Activated naive CD8-positive, alpha-beta T cell treated with anti-CD3 and anti-CD28 coated beads for 36 hours (primary cell): ENCODE measurements around the gene KRTAP5-3. TPM values are rescaled to one million over a fixed set of nuclear protein-coding genes. Genes with fewer than 3 reads are reported as not detected.
A peak's percentile ranks its signal among the peaks of the same experiment; 100 is the strongest.
"Not testable (repeated sequence)": the region's sequence is repeated elsewhere in the genome, so short reads cannot be mapped to it uniquely, and the experiment has no call there.

Experiments
- DNase-seq: peaks from one replicate; pipeline ENCODE4 v3.0.0; 2021
- H3K27ac Mint-ChIP-seq: one replicate; pipeline ENCODE4 v1.8.0; 2022; ENCODE audit warnings: mild to moderate bottlenecking, moderate library complexity, mixed read lengths
- H3K27me3 Mint-ChIP-seq: one replicate; pipeline ENCODE4 v1.8.0; 2022; ENCODE audit warnings: mild to moderate bottlenecking, mixed read lengths
- H3K36me3 Mint-ChIP-seq: one replicate; pipeline ENCODE4 v1.8.0; 2021; ENCODE audit warnings: mild to moderate bottlenecking, mixed read lengths
- H3K4me1 Mint-ChIP-seq: one replicate; pipeline ENCODE4 v1.8.0; 2021; ENCODE audit warnings: mixed read lengths
- H3K4me3 Mint-ChIP-seq: one replicate; pipeline ENCODE4 v1.8.0; 2022; ENCODE audit warnings: mild to moderate bottlenecking, moderate library complexity, mixed read lengths
- H3K9me3 Mint-ChIP-seq: one replicate; pipeline ENCODE4 v1.8.0; 2022; ENCODE audit warnings: mixed read lengths
- total RNA-seq, 2 experiments: library from RNA; stranded (reverse); gene quantifications; one replicate each; pipeline ENCODE4 v1.2.3, GENCODE V29; 2021

Gene KRTAP5-3
- total RNA-seq, 2 experiments from 2014 or later = not detected

- peaks cover 18% of the 10 kb centered on the region for H3K27me3 Mint-ChIP-seq
- not testable (repeated sequence) for H3K4me3 Mint-ChIP-seq, H3K9me3 Mint-ChIP-seq, H3K27ac Mint-ChIP-seq, H3K36me3 Mint-ChIP-seq, H3K4me1 Mint-ChIP-seq, DNase-seq
Observed at GRCh38 chr11:1605923-1606322, 2.3 kb downstream of the KRTAP5-3 start.

- no peaks in the 10 kb centered on the region for H3K36me3 Mint-ChIP-seq
- H3K9me3 Mint-ChIP-seq = no peaks in the 10 kb centered on the region
- no peak overlapping the region for H3K4me3 Mint-ChIP-seq
- peaks cover 19% of the 10 kb centered on the region for H3K27me3 Mint-ChIP-seq
- H3K4me1 Mint-ChIP-seq = no peaks in the 10 kb centered on the region
- DNase-seq = no peak
- no peak overlapping the region for H3K27ac Mint-ChIP-seq
Observed at GRCh38 chr11:1604711-1605110, 3.6 kb downstream of the KRTAP5-3 start.

DNA sequence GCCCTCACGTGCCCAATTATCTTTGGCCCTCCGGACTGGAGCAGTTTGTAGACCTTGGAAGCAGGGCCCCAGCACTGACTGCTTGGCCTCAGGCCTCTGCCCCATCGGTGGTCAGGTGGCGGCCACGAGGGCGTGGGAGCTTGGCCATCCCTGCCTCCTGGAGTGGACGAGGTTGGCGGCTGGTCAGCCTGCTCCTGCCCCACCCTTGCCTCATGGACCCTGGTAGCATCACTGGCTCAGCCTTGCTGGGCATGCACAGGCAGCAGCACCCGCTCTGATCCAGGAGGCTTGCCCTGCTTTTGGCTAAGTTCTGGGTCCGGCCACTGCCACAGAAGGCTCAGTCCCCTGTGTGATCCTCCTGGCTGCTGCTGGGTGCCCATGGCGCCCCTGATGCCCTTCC lies 4.1 kb downstream of the KRTAP5-3 start:
- H3K4me3 Mint-ChIP-seq = no peak overlapping the region
- no peaks in the 10 kb centered on the region for H3K36me3 Mint-ChIP-seq
- H3K27ac Mint-ChIP-seq = no peak overlapping the region
- H3K4me1 Mint-ChIP-seq = no peaks in the 10 kb centered on the region
- peaks cover 24% of the 10 kb centered on the region for H3K27me3 Mint-ChIP-seq
- H3K9me3 Mint-ChIP-seq = no peaks in the 10 kb centered on the region
- no peak for DNase-seq

DNA sequence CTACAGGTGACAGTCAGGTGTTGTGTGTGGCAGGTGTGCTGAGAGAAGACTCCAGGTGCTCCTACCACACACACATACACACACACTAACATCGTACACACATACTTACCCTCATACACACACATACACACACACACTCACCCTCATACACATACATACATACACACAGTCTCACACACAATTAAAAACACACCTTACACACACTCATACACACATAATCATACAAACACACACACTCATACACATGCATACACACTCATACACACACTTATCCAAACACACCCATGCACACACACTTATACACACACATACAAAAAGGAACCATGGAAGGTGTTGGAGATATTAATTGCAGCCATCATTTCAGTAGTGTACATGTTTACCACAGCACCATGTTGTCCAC lies 4.6 kb downstream of the KRTAP5-3 start:
- Mint-ChIP-seq H3K27ac (no peak overlapping the region), H3K4me3 (no peak overlapping the region), H3K9me3 (no peaks in the 10 kb centered on the region), H3K36me3 (no peaks in the 10 kb centered on the region), H3K27me3 (peaks cover 29% of the 10 kb centered on the region), H3K4me1 (no peaks in the 10 kb centered on the region)
- DNase-seq = no peak

DNA sequence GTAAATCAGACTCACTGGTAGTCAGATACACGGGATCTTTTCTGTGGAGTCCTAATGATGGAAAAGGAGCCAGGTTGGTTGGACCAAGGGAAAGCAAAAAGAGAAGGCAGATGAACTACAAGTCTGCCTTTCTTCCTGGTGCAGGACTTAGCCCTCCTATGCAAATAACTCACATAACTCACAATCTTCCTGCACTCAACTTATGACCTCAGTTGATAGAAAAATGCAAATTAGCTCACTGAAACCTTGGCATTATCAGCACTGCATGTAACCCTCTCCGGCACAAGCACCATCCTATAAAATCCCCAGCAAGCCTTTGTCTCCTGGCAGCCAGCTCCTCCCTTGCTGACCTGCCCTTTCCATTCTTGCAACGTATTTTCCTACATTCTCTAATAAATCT lies 6.6 kb downstream of the KRTAP5-3 start:
- H3K4me1 Mint-ChIP-seq, H3K27ac Mint-ChIP-seq: not testable (repeated sequence)
- peaks cover 31% of the 10 kb centered on the region for H3K27me3 Mint-ChIP-seq

GRCh38 chr11:1600626-1601025 lies 7.6 kb downstream of the KRTAP5-3 start:
- peaks cover under 1% of the 10 kb centered on the region for H3K4me1 Mint-ChIP-seq
- no peaks in the 10 kb centered on the region for H3K36me3 Mint-ChIP-seq
- DNase-seq = no peak
- H3K27me3 Mint-ChIP-seq = peaks cover 39% of the 10 kb centered on the region
- no peaks in the 10 kb centered on the region for H3K9me3 Mint-ChIP-seq
- no peak overlapping the region for H3K4me3 Mint-ChIP-seq
- H3K27ac Mint-ChIP-seq = no peak overlapping the region

More for the DNA sequence above, 6.6 kb downstream of the KRTAP5-3 start:
- H3K36me3 Mint-ChIP-seq, H3K9me3 Mint-ChIP-seq, H3K4me3 Mint-ChIP-seq, DNase-seq: not testable (repeated sequence)

GRCh38 chr11:1598816-1599215 lies 9.4 kb downstream of the KRTAP5-3 start:
- Mint-ChIP-seq H3K27ac (no peak overlapping the region), H3K27me3 (peaks cover 54% of the 10 kb centered on the region)

DNA sequence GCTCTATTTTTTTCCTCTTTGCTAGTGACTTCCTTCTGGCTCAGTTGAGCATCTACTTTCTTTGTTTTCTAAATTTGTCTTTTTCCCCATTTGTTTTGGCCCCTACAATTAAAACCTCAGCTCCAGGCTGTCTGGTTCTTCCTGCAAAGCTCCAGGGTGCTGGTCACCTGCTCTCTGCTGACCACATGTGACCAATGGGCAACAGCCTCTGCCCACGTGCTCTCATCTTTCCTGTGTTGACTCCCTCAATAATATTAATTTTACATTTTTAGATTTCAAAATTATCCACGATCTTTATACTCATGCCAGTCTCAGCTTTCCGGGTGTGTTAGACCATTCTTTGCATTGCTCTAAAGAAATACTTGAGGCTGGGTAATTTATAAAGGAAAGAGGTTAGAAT lies 9.9 kb downstream of the KRTAP5-3 start:
- H3K27me3 Mint-ChIP-seq = peaks cover 58% of the 10 kb centered on the region
- H3K36me3 Mint-ChIP-seq, H3K4me3 Mint-ChIP-seq, DNase-seq, H3K27ac Mint-ChIP-seq, H3K9me3 Mint-ChIP-seq, H3K4me1 Mint-ChIP-seq: not testable (repeated sequence)

More at GRCh38 chr11:1598816-1599215, 9.4 kb downstream of the KRTAP5-3 start:
- Mint-ChIP-seq H3K4me3 (no peak overlapping the region), H3K36me3 (no peaks in the 10 kb centered on the region), H3K4me1 (peaks cover 4% of the 10 kb centered on the region), H3K9me3 (no peaks in the 10 kb centered on the region)
- no peak for DNase-seq

- Mint-ChIP-seq H3K27me3 (peaks cover 62% of the 10 kb centered on the region), H3K27ac (no peak within 1 kb of the TSS), H3K36me3 (no peaks in the 10 kb centered on the region), H3K4me1 (peaks cover 4% of the 10 kb centered on the region), H3K4me3 (no peak within 1 kb of the TSS), H3K9me3 (no peaks in the 10 kb centered on the region)
- DNase-seq = no peak
Observed at GRCh38 chr11:1597994-1598380, 10.3 kb downstream of the KRTAP5-3 start, which contains the start of gene KRTAP5-2. Gene KRTAP5-2, minus strand, starts transcription at chr11:1598294. Its CDS starts 44 bp downstream, at chr11:1598250.

GRCh38 chr11:1597331-1597993 lies 10.8 kb downstream of the KRTAP5-3 start:
- DNase-seq = no peak
- Mint-ChIP-seq H3K4me1 (peaks cover 4% of the 10 kb centered on the region), H3K27me3 (peaks cover 64% of the 10 kb centered on the region), H3K36me3 (no peaks in the 10 kb centered on the region), H3K27ac (no peak overlapping the region), H3K4me3 (no peak overlapping the region), H3K9me3 (no peaks in the 10 kb centered on the region)

DNA sequence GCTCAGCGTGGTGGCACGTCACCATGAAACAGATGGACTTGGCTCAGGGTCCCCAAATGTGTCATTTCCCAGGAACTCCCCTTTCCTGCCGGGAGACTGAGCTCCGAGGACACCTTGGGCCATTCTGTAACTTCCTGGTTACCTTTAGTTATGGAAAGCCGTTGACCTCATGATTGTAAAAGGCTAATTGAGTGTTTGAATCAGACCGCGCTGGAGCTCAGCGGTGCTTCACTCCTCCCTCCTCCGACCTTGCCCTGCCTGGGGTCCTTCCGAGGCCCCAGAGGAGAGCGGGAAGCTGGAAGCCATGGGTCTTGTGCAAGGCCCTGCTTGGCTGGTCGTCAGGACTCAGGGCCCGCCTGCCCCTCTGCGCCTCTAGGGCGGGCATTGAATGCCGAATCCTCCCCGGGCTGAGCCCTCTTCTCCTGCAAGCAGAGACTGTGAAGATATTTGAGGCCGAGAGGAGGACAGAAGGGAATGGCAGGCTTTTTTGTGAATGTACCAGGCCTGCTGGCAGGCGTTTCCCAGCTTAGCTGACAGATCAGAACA lies 11.6 kb downstream of the KRTAP5-3 start:
- not testable (repeated sequence) for H3K27ac Mint-ChIP-seq, H3K4me3 Mint-ChIP-seq, H3K36me3 Mint-ChIP-seq, H3K4me1 Mint-ChIP-seq, H3K9me3 Mint-ChIP-seq, DNase-seq
- H3K27me3 Mint-ChIP-seq = peaks cover 69% of the 10 kb centered on the region

- H3K27me3 Mint-ChIP-seq = peaks cover 70% of the 10 kb centered on the region
- H3K36me3 Mint-ChIP-seq, DNase-seq, H3K9me3 Mint-ChIP-seq, H3K4me1 Mint-ChIP-seq, H3K27ac Mint-ChIP-seq, H3K4me3 Mint-ChIP-seq: not testable (repeated sequence)
Observed at GRCh38 chr11:1595994-1596575, 12.2 kb downstream of the KRTAP5-3 start.

DNA sequence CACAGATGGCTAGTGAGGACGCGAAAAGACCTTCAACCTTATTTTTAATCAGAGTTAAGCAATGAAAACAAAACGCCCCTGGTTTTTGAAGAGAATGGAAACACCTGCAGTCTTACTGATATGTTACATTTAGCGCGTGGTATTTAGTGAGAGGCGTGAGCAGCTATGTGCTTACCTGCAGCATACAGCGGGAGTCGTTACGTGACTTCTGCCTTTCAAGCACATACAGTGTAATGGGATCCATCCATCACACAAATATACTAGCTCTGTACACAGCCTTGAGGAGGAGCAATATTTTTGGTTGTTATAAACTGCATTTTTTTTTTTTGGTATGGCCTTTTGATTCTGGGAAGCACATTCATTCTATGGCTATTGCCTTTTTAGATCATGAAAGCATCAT lies 15.6 kb downstream of the KRTAP5-3 start:
- DNase-seq = no peak
- H3K27me3 Mint-ChIP-seq = peaks cover 60% of the 10 kb centered on the region
- peaks cover 6% of the 10 kb centered on the region for H3K9me3 Mint-ChIP-seq
- no peak overlapping the region for H3K4me3 Mint-ChIP-seq
- H3K4me1 Mint-ChIP-seq = peaks cover 9% of the 10 kb centered on the region
- no peak overlapping the region for H3K27ac Mint-ChIP-seq
- H3K36me3 Mint-ChIP-seq = peaks cover 5% of the 10 kb centered on the region

GRCh38 chr11:1589996-1590395 lies 18.3 kb downstream of the KRTAP5-3 start:
- Mint-ChIP-seq H3K9me3 (peaks cover 6% of the 10 kb centered on the region), H3K36me3 (peaks cover 5% of the 10 kb centered on the region), H3K27me3 (peaks cover 51% of the 10 kb centered on the region), H3K4me3 (no peak overlapping the region), H3K27ac (no peak overlapping the region), H3K4me1 (peaks cover 8% of the 10 kb centered on the region)
- DNase-seq = no peak

DNA sequence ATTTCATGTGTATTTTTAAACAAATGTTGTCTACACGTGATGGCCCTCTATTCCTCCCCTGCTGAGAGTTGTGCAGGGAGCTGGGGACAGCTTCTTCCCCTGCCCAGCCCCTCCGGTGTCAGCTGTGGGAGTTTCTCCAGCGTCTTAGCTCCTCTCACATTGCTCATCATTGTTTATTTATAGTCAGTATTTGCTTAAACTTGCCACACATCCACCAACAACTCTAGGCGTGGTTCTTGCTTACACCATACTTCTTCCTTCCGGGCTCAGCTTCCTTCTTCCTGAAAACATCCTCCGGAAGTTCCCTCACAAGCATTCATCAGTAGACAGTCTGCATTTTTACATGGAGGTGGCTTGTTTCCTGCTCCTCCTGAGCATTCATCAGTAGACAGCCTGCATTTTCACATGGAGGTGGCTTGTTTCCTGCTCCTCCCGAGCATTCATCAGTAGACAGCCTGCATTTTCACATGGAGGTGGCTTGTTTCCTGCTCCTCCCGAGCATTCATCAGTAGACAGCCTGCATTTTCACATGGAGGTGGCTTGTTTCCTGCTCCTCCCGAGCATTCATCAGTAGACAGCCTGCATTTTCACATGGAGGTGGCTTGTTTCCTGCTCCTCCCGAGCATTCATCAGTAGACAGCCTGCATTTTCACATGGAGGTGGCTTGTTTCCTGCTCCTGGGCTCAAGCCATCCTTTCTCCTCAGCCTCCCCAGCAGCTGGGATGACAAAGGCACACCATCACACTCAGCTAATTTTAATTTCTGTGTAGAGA lies 18.9 kb downstream of the KRTAP5-3 start:
- peaks cover 46% of the 10 kb centered on the region for H3K27me3 Mint-ChIP-seq
- H3K9me3 Mint-ChIP-seq, DNase-seq, H3K4me1 Mint-ChIP-seq, H3K36me3 Mint-ChIP-seq: not testable (repeated sequence)
- peak overlapping the region; percentile 46 for H3K4me3 Mint-ChIP-seq
- peak overlapping the region; percentile 79 for H3K27ac Mint-ChIP-seq
